Measurements from ENCODE around the gene CYP27B1. TPM values are rescaled to one million over a fixed set of nuclear protein-coding genes. Genes with fewer than 3 reads are reported as not detected.

The CYP27B1 gene
- total RNA-seq, 4 donors from 2014 or later, result 0.17 to 0.44 TPM; not detected in 2

DNA sequence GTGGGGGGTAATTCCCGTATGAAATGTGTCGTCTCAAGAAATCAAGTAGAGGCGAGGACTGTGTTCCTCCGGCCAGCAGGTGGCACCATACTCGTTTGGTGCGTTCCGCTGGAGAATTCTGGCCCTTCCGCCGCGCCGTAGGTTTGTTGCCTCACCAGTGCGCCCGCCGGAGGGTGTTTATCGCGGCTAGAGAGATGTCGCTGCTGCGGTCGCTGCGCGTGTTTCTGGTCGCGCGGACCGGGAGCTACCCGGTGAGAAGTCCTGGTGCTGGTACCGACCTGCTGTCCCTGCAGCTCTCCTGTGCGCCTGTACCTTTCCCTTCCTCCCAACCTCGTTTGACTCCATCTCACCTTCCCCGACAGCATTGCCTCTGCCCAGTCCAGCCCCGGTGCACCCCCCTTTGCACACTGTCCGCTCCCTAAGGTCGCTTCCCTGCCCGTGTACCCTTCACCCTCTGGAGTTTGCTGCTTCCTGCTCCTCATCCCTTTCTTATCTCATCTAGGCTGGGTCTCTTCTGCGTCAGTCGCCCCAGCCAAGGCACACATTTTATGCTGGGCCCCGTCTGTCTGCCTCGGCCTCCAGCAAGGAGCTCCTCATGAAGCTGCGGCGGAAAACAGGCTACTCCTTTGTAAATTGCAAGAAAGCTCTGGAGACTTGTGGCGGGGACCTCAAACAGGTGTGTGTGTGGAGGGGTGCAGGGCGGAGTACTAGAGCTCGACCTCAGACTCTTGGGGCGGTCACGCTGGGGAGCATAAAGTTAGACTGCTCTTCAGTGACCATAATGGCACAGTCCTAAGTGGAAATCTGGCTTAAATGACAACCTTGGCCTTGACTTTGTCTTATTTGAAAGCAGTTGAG, 16.0 kb upstream of the CYP27B1 start, which contains the start of gene TSFM:
Gene TSFM, plus strand, starts transcription at position 180 of the 858 bp plus-strand sequence. Its CDS starts 15 bp downstream, at position 195.
- TF ChIP-seq CTCF (IDR thresholded peaks at IDR 0.05; ENCODE audit: low read depth), result no peak

DNA sequence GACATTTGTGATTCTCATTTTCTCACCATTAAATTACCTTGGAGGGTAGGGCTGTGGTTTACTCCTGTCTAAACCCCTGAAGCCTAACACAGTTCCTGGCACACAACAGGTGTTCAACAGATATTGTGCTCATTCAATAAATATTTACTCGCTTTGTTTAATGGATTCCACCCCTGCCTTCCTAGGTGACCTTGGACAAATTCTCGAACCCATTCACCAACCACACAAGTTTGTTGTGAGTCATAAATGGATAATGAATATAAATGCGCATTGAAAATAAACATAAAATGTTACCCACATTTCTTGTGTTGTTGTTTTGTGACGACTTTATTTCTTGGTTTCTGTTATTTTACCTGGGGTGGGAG, 15.3 kb upstream of the CYP27B1 start:
- TF ChIP-seq CTCF (IDR thresholded peaks at IDR 0.05; ENCODE audit: low read depth), result no peak

- no peak for TF ChIP-seq CTCF (IDR thresholded peaks at IDR 0.05; ENCODE audit: low read depth)
Measured at GRCh38 chr12:57781801-57782200, 14.9 kb upstream of the CYP27B1 start.

DNA sequence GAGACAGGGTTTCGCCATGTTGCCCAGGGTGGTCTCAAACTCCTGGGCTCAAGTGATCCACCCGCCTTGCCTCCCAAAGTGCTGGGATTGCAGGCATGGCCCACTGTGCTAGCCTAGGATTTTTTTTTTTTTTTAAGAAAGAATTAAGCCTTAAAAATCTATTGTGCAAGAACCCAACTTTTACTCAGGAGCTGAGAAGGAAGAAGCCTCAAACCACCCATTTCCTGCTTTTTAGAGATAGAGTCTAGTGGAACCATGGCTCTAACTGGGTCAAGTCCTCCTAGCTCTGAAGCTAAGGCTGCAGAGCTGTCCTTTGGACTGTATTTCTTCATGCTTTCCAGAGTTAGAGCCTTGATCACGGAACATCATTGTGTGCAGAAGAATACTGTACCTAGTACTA, 14.4 kb upstream of the CYP27B1 start:
- no peak for TF ChIP-seq CTCF (IDR thresholded peaks at IDR 0.05; ENCODE audit: low read depth)

GRCh38 chr12:57780284-57780897, 13.5 kb upstream of the CYP27B1 start:
- TF ChIP-seq CTCF (IDR thresholded peaks at IDR 0.05; ENCODE audit: low read depth), result no peak

DNA sequence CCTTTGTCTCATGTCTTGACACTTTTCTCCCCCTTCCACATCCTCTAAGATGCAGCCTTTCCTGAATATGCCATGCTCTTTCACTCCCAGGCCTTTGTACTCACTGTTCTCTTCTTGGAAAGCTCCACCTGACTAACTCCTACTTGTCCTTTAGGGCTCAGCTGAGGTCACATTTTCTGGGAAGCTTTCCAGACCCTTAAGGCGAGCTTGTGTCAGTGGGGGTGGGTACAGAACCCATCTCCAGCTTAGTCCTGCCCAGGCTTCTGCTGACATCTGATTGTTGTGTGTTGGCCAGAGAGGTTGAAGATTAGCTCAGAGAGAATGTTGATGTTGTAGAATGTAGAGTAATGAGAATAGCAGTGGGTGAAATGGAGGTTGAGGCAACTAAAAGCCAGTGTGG, 12.9 kb upstream of the CYP27B1 start:
- TF ChIP-seq CTCF (IDR thresholded peaks at IDR 0.05; ENCODE audit: low read depth), result no peak

DNA sequence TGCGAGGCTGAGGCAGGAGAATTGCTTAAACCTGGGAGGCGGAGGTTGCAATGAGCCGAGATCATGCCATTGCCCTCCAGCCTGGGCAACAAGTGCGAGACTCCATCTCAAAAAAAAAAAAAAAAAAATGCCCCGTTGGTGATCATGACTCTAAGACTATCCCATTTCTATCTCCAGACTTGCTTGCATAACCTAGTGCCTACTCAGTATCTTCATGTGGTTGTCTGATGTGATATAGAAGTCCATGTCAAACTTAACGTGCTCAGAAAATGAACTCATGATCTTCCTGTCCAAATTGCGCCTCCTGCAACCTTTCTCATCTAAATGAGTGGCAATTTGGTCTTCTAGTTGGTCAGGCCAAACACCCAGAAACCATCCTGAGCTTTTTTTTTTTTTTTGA, 11.0 kb upstream of the CYP27B1 start:
- TF ChIP-seq CTCF (IDR thresholded peaks at IDR 0.05; ENCODE audit: low read depth), result no peak

Measured in subcutaneous adipose tissue (tissue), 4 donors.